Measurements from ENCODE around the gene TACC3.

Gene TACC3

GRCh38 chr4:1784395-1784788, 63.1 kb downstream of the TACC3 start:
- H3K27me3 ChIP-seq (replicated peaks; ENCODE audit: control insufficient read depth, insufficient read depth, low read length, poor library complexity, severe bottlenecking), result no peaks in the 10 kb centered on the region
- no peak overlapping the region for H3K4me3 ChIP-seq (ENCODE audit: insufficient read depth, low read depth, low read length, poor library complexity, severe bottlenecking)
- H3K36me3 ChIP-seq (ENCODE audit: control insufficient read depth, insufficient read depth, low read length), result no peaks in the 10 kb centered on the region
- H3K27ac ChIP-seq (ENCODE audit: insufficient read depth, low read length, poor library complexity, severe bottlenecking), result no peak overlapping the region
- no peaks in the 10 kb centered on the region for H3K9me3 ChIP-seq (ENCODE audit: control insufficient read depth, low read length)
- no peak for DNase-seq
- H3K4me1 ChIP-seq (ENCODE audit: control insufficient read depth, insufficient read depth, low read length, poor library complexity, severe bottlenecking), result no peaks in the 10 kb centered on the region

- Histone ChIP-seq H3K27ac (ENCODE audit: insufficient read depth, low read length, poor library complexity, severe bottlenecking) (no peak overlapping the region), H3K4me1 (ENCODE audit: control insufficient read depth, insufficient read depth, low read length, poor library complexity, severe bottlenecking) (no peaks in the 10 kb centered on the region), H3K9me3 (ENCODE audit: control insufficient read depth, low read length) (no peaks in the 10 kb centered on the region), H3K27me3 (replicated peaks; ENCODE audit: control insufficient read depth, insufficient read depth, low read length, poor library complexity, severe bottlenecking) (no peaks in the 10 kb centered on the region), H3K4me3 (ENCODE audit: insufficient read depth, low read depth, low read length, poor library complexity, severe bottlenecking) (no peak overlapping the region), H3K36me3 (ENCODE audit: control insufficient read depth, insufficient read depth, low read length) (no peaks in the 10 kb centered on the region)
- DNase-seq, result no peak
Observed at GRCh38 chr4:1784789-1785591, 63.7 kb downstream of the TACC3 start.

- H3K4me1 ChIP-seq (ENCODE audit: control insufficient read depth, insufficient read depth, low read length, poor library complexity, severe bottlenecking), result no peaks in the 10 kb centered on the region
- H3K36me3 ChIP-seq (ENCODE audit: control insufficient read depth, insufficient read depth, low read length), result no peaks in the 10 kb centered on the region
- no peaks in the 10 kb centered on the region for H3K27me3 ChIP-seq (replicated peaks; ENCODE audit: control insufficient read depth, insufficient read depth, low read length, poor library complexity, severe bottlenecking)
- no peaks in the 10 kb centered on the region for H3K9me3 ChIP-seq (ENCODE audit: control insufficient read depth, low read length)
- no peak for DNase-seq
- H3K27ac ChIP-seq (ENCODE audit: insufficient read depth, low read length, poor library complexity, severe bottlenecking), result no peak overlapping the region
- no peak overlapping the region for H3K4me3 ChIP-seq (ENCODE audit: insufficient read depth, low read depth, low read length, poor library complexity, severe bottlenecking)
Observed at GRCh38 chr4:1785592-1785991, 64.3 kb downstream of the TACC3 start.

GRCh38 chr4:1786544-1787362, 65.4 kb downstream of the TACC3 start:
- no peaks in the 10 kb centered on the region for H3K27me3 ChIP-seq (replicated peaks; ENCODE audit: control insufficient read depth, insufficient read depth, low read length, poor library complexity, severe bottlenecking)
- H3K4me3 ChIP-seq (ENCODE audit: insufficient read depth, low read depth, low read length, poor library complexity, severe bottlenecking), result no peak overlapping the region
- H3K4me1 ChIP-seq (ENCODE audit: control insufficient read depth, insufficient read depth, low read length, poor library complexity, severe bottlenecking), result no peaks in the 10 kb centered on the region
- no peaks in the 10 kb centered on the region for H3K36me3 ChIP-seq (ENCODE audit: control insufficient read depth, insufficient read depth, low read length)
- no peak overlapping the region for H3K27ac ChIP-seq (ENCODE audit: insufficient read depth, low read length, poor library complexity, severe bottlenecking)
- no peaks in the 10 kb centered on the region for H3K9me3 ChIP-seq (ENCODE audit: control insufficient read depth, low read length)
- DNase-seq, result no peak

- no peaks in the 10 kb centered on the region for H3K27me3 ChIP-seq (replicated peaks; ENCODE audit: control insufficient read depth, insufficient read depth, low read length, poor library complexity, severe bottlenecking)
- no peak for DNase-seq
Observed at GRCh38 chr4:1787411-1788077, 66.2 kb downstream of the TACC3 start.

GRCh38 chr4:1788254-1788973, 67.1 kb downstream of the TACC3 start:
- Histone ChIP-seq H3K4me1 (ENCODE audit: control insufficient read depth, insufficient read depth, low read length, poor library complexity, severe bottlenecking) (no peaks in the 10 kb centered on the region), H3K36me3 (ENCODE audit: control insufficient read depth, insufficient read depth, low read length) (no peaks in the 10 kb centered on the region), H3K27ac (ENCODE audit: insufficient read depth, low read length, poor library complexity, severe bottlenecking) (no peak overlapping the region), H3K9me3 (ENCODE audit: control insufficient read depth, low read length) (no peaks in the 10 kb centered on the region), H3K27me3 (replicated peaks; ENCODE audit: control insufficient read depth, insufficient read depth, low read length, poor library complexity, severe bottlenecking) (no peaks in the 10 kb centered on the region), H3K4me3 (ENCODE audit: insufficient read depth, low read depth, low read length, poor library complexity, severe bottlenecking) (no peak overlapping the region)
- no peak for DNase-seq

More at GRCh38 chr4:1787411-1788077, 66.2 kb downstream of the TACC3 start:
- H3K36me3 ChIP-seq (ENCODE audit: control insufficient read depth, insufficient read depth, low read length), result no peaks in the 10 kb centered on the region
- H3K4me3 ChIP-seq (ENCODE audit: insufficient read depth, low read depth, low read length, poor library complexity, severe bottlenecking), result no peak overlapping the region
- no peak overlapping the region for H3K27ac ChIP-seq (ENCODE audit: insufficient read depth, low read length, poor library complexity, severe bottlenecking)
- no peaks in the 10 kb centered on the region for H3K4me1 ChIP-seq (ENCODE audit: control insufficient read depth, insufficient read depth, low read length, poor library complexity, severe bottlenecking)
- no peaks in the 10 kb centered on the region for H3K9me3 ChIP-seq (ENCODE audit: control insufficient read depth, low read length)

GRCh38 chr4:1789552-1789951, 68.2 kb downstream of the TACC3 start:
- no peak for DNase-seq
- Histone ChIP-seq H3K4me3 (ENCODE audit: insufficient read depth, low read depth, low read length, poor library complexity, severe bottlenecking) (no peak overlapping the region), H3K4me1 (ENCODE audit: control insufficient read depth, insufficient read depth, low read length, poor library complexity, severe bottlenecking) (peaks cover 7% of the 10 kb centered on the region), H3K27ac (ENCODE audit: insufficient read depth, low read length, poor library complexity, severe bottlenecking) (no peak overlapping the region), H3K36me3 (ENCODE audit: control insufficient read depth, insufficient read depth, low read length) (no peaks in the 10 kb centered on the region), H3K27me3 (replicated peaks; ENCODE audit: control insufficient read depth, insufficient read depth, low read length, poor library complexity, severe bottlenecking) (peaks cover 8% of the 10 kb centered on the region), H3K9me3 (ENCODE audit: control insufficient read depth, low read length) (no peaks in the 10 kb centered on the region)

- no peak for DNase-seq
- Histone ChIP-seq H3K4me1 (ENCODE audit: control insufficient read depth, insufficient read depth, low read length, poor library complexity, severe bottlenecking) (peaks cover 8% of the 10 kb centered on the region), H3K27me3 (replicated peaks; ENCODE audit: control insufficient read depth, insufficient read depth, low read length, poor library complexity, severe bottlenecking) (peaks cover 8% of the 10 kb centered on the region), H3K4me3 (ENCODE audit: insufficient read depth, low read depth, low read length, poor library complexity, severe bottlenecking) (no peak overlapping the region), H3K27ac (ENCODE audit: insufficient read depth, low read length, poor library complexity, severe bottlenecking) (no peak overlapping the region), H3K9me3 (ENCODE audit: control insufficient read depth, low read length) (no peaks in the 10 kb centered on the region), H3K36me3 (ENCODE audit: control insufficient read depth, insufficient read depth, low read length) (no peaks in the 10 kb centered on the region)
Observed at GRCh38 chr4:1790005-1790404, 68.7 kb downstream of the TACC3 start.

GRCh38 chr4:1792158-1792831, 71.0 kb downstream of the TACC3 start:
- Histone ChIP-seq H3K9me3 (ENCODE audit: control insufficient read depth, low read length) (no peaks in the 10 kb centered on the region), H3K4me3 (ENCODE audit: insufficient read depth, low read depth, low read length, poor library complexity, severe bottlenecking) (no peak overlapping the region), H3K4me1 (ENCODE audit: control insufficient read depth, insufficient read depth, low read length, poor library complexity, severe bottlenecking) (peaks cover 16% of the 10 kb centered on the region), H3K27ac (ENCODE audit: insufficient read depth, low read length, poor library complexity, severe bottlenecking) (no peak overlapping the region), H3K27me3 (replicated peaks; ENCODE audit: control insufficient read depth, insufficient read depth, low read length, poor library complexity, severe bottlenecking) (peaks cover 29% of the 10 kb centered on the region), H3K36me3 (ENCODE audit: control insufficient read depth, insufficient read depth, low read length) (no peaks in the 10 kb centered on the region)
- no peak for DNase-seq
